ENCODE measurements around the gene MAML3.

MAML3 gene

GRCh38 chr4:139715746-139716391 is 438.1 kb downstream of the MAML3 start:
- Mint-ChIP-seq H3K27me3 (ENCODE audit: low read depth, poor library complexity) (no peaks in the 10 kb centered on the region), H3K9me3 (no peaks in the 10 kb centered on the region), H3K36me3 (ENCODE audit: low read depth) (peaks cover 61% of the 10 kb centered on the region), H3K27ac (peak overlapping the region; percentile 85), H3K4me1 (peaks cover 45% of the 10 kb centered on the region), H3K4me3 (no peak overlapping the region)
- no peak for TF ChIP-seq CTCF (IDR thresholded peaks at IDR 0.05)
- DNase-seq, result no peak

GRCh38 chr4:139712882-139713281 is 441.1 kb downstream of the MAML3 start:
- Mint-ChIP-seq H3K4me1 (peaks cover 45% of the 10 kb centered on the region), H3K9me3 (peaks cover 16% of the 10 kb centered on the region), H3K4me3 (no peak overlapping the region), H3K27ac (peak overlapping the region; percentile 90), H3K27me3 (ENCODE audit: low read depth, poor library complexity) (no peaks in the 10 kb centered on the region), H3K36me3 (ENCODE audit: low read depth) (peaks cover 64% of the 10 kb centered on the region)
- no peak for DNase-seq
- TF ChIP-seq CTCF (IDR thresholded peaks at IDR 0.05), result no peak

GRCh38 chr4:139711461-139711860 is 442.5 kb downstream of the MAML3 start:
- no peak for TF ChIP-seq CTCF (IDR thresholded peaks at IDR 0.05)
- no peaks in the 10 kb centered on the region for H3K27me3 Mint-ChIP-seq (ENCODE audit: low read depth, poor library complexity)
- H3K27ac Mint-ChIP-seq, result peak overlapping the region; percentile 78
- peaks cover 22% of the 10 kb centered on the region for H3K9me3 Mint-ChIP-seq
- no peak overlapping the region for H3K4me3 Mint-ChIP-seq
- H3K36me3 Mint-ChIP-seq (ENCODE audit: low read depth), result peaks cover 57% of the 10 kb centered on the region
- H3K4me1 Mint-ChIP-seq, result peaks cover 37% of the 10 kb centered on the region
- DNase-seq, result no peak

- Mint-ChIP-seq H3K36me3 (ENCODE audit: low read depth) (peaks cover 59% of the 10 kb centered on the region), H3K4me3 (no peak overlapping the region), H3K27ac (no peak overlapping the region), H3K27me3 (ENCODE audit: low read depth, poor library complexity) (no peaks in the 10 kb centered on the region), H3K9me3 (peaks cover 36% of the 10 kb centered on the region), H3K4me1 (peaks cover 25% of the 10 kb centered on the region)
- no peak for TF ChIP-seq CTCF (IDR thresholded peaks at IDR 0.05)
- DNase-seq, result no peak
Measured at GRCh38 chr4:139710073-139710472, 443.9 kb downstream of the MAML3 start.

- Mint-ChIP-seq H3K27me3 (ENCODE audit: low read depth, poor library complexity) (no peaks in the 10 kb centered on the region), H3K36me3 (ENCODE audit: low read depth) (peaks cover 61% of the 10 kb centered on the region), H3K4me3 (no peak overlapping the region), H3K4me1 (peaks cover 21% of the 10 kb centered on the region), H3K9me3 (peaks cover 37% of the 10 kb centered on the region), H3K27ac (no peak overlapping the region)
- no peak for DNase-seq
- TF ChIP-seq CTCF (IDR thresholded peaks at IDR 0.05), result no peak
Measured at GRCh38 chr4:139709660-139710059, 444.3 kb downstream of the MAML3 start.

- Mint-ChIP-seq H3K4me1 (no peaks in the 10 kb centered on the region), H3K27me3 (ENCODE audit: low read depth, poor library complexity) (no peaks in the 10 kb centered on the region), H3K9me3 (peaks cover 43% of the 10 kb centered on the region), H3K36me3 (ENCODE audit: low read depth) (peaks cover 54% of the 10 kb centered on the region), H3K4me3 (no peak overlapping the region), H3K27ac (no peak overlapping the region)
- no peak for TF ChIP-seq CTCF (IDR thresholded peaks at IDR 0.05)
- no peak for DNase-seq
Measured at GRCh38 chr4:139704915-139705485, 449.0 kb downstream of the MAML3 start.
